HEK293T (cell line): ENCODE results near the gene CBFA2T3.

Source experiments
- CTCF ChIA-PET: fragments of 350-600 bp; formaldehyde crosslinking; extraction: SDS; loops from one replicate; lab custom pipeline; 2021; ENCODE audit warnings: antibody characterized with exemption, inconsistent platforms; lab: Yijun Ruan, JAX
- POLR2A ChIA-PET: fragments of 350-600 bp; formaldehyde crosslinking; extraction: SDS; loops from one replicate; lab custom pipeline; 2020; ENCODE audit warnings: antibody characterized with exemption, inconsistent platforms; lab: Yijun Ruan, JAX
- DNase-seq: peaks from one replicate; pipeline ENCODE4 v3.0.0; 2012; ENCODE audit warnings: mixed read lengths; ENCODE audit errors: extremely low spot score
- ARNT ChIP-seq: fragments of 450-650 bp; IDR thresholded peaks from 2 replicates; pipeline ENCODE4 v1.6.1; 2017; ENCODE audit warnings: mild to moderate bottlenecking
- BHLHE40 ChIP-seq: fragments of 450-650 bp; IDR thresholded peaks from 2 replicates; pipeline ENCODE4 v1.6.1; 2016; ENCODE audit warnings: mild to moderate bottlenecking, moderate library complexity, borderline replicate concordance
- CTBP1 ChIP-seq: fragments of 450-650 bp; IDR thresholded peaks from 2 replicates; pipeline ENCODE4 v1.6.1; 2016; ENCODE audit warnings: borderline replicate concordance
- ELF4 ChIP-seq: fragments of 450-650 bp; IDR thresholded peaks from 2 replicates; pipeline ENCODE4 v1.6.1; 2017; ENCODE audit warnings: antibody characterized with exemption
- FOXA1 ChIP-seq: fragments of 450-650 bp; IDR thresholded peaks from 2 replicates; pipeline ENCODE4 v1.6.1; 2016; ENCODE audit warnings: mild to moderate bottlenecking
- FOXK2 ChIP-seq: fragments of 450-650 bp; IDR thresholded peaks from 2 replicates; pipeline ENCODE4 v1.6.1; 2016; ENCODE audit warnings: mild to moderate bottlenecking
- FOXM1 ChIP-seq: fragments of 450-650 bp; IDR thresholded peaks from 2 replicates; pipeline ENCODE4 v1.6.1; 2017; ENCODE audit warnings: mild to moderate bottlenecking, borderline replicate concordance
- HDGF ChIP-seq: fragments of 450-650 bp; IDR thresholded peaks from 2 replicates; pipeline ENCODE4 v1.6.1; 2017; ENCODE audit warnings: antibody characterized with exemption, borderline replicate concordance
- L3MBTL2 ChIP-seq: fragments of 450-650 bp; conservative IDR thresholded peaks from 2 replicates; pipeline ENCODE4 v1.6.1; 2016; ENCODE audit warnings: mild to moderate bottlenecking
- LEF1 ChIP-seq: fragments of 450-650 bp; IDR thresholded peaks from 2 replicates; pipeline ENCODE4 v1.6.1; 2017; ENCODE audit warnings: mild to moderate bottlenecking, borderline replicate concordance
- NFRKB ChIP-seq: fragments of 450-650 bp; IDR thresholded peaks from 2 replicates; pipeline ENCODE4 v1.6.1; 2016; ENCODE audit warnings: mild to moderate bottlenecking, moderate library complexity
- PKNOX1 ChIP-seq: fragments of 450-650 bp; IDR thresholded peaks from 2 replicates; pipeline ENCODE4 v1.6.1; 2016
- SP1 ChIP-seq: fragments of 450-650 bp; IDR thresholded peaks from 2 replicates; pipeline ENCODE4 v1.6.1; 2017
- SUZ12 ChIP-seq: fragments of 450-650 bp; IDR thresholded peaks from 2 replicates; pipeline ENCODE4 v1.6.1; 2016; ENCODE audit warnings: mild to moderate bottlenecking
- TARDBP ChIP-seq: fragments of 450-650 bp; IDR thresholded peaks from 2 replicates; pipeline ENCODE4 v1.6.1; 2016
- ZNF384 ChIP-seq: fragments of 450-650 bp; IDR thresholded peaks from 2 replicates; pipeline ENCODE4 v1.6.1; 2016

The CBFA2T3 gene

DNA sequence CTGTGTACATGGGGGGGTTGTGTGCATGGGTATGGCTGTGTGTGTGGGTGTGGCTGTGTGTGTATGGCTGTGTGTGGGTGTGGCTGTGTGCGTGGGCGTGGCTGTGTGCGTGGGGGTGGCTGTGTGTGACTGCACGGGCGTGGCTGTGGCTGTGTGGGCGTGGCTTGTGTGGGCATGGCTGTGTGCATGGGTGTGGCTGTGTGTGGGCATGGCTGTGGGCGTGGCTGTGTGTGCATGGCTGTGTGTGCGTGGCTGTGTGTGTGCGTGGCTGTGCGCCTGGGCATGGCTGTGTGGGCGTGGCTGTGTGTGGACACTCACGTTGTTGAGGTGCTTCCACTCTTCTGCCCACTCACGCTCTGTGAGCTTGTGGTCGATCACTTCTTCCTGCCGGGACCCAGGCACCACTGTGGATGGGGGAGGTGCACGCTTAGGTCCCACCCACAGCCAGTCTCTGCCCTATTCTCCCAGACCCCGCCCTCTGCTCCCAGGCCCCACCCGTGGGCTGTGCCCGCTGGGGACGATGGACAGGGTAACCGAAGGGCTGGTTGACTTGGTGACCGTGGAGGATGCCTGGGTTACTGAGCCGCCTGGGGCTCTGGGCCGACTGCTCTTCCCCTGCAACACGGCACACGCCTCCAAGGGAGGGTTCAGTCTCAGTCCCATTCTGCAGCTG lies 94.5 kb downstream of the CBFA2T3 start:
- POLR2A ChIA-PET: no interaction called here
- no peak for TF ChIP-seq LEF1
- CTCF ChIA-PET: no interaction called here
- no peak for DNase-seq

- ChIA-PET POLR2A (interaction anchor here (0.8 kb wide), 1 partner anchor 9 kb away, joined by 3 read pairs; no protein-coding TSS in a partner anchor), CTCF (no interaction called here)
- TF ChIP-seq TARDBP (no peak), ARNT (no peak), CTBP1 (no peak), ELF4 (no peak), ZNF384 (no peak), SP1 (no peak), NFRKB (no peak)
- DNase-seq: no peak
These were observed 95.2 kb downstream of the CBFA2T3 start for GRCh38 chr16:88881675-88882357.

GRCh38 chr16:88881007-88881615 lies 95.9 kb downstream of the CBFA2T3 start:
- CTCF ChIA-PET: no interaction called here
- TF ChIP-seq FOXK2 (no peak), ARNT (no peak), SUZ12 (no peak), LEF1 (no peak), ZNF384 (no peak), FOXM1 (no peak), CTBP1 (no peak), ELF4 (no peak), HDGF (no peak), SP1 (no peak), NFRKB (no peak), L3MBTL2 (no peak), PKNOX1 (no peak), TARDBP (no peak), FOXA1 (no peak), BHLHE40 (no peak)
- POLR2A ChIA-PET: interaction anchor here (0.8 kb wide), 1 partner anchor 10 kb away, joined by 3 read pairs; no protein-coding TSS in a partner anchor
- no peak for DNase-seq

DNA sequence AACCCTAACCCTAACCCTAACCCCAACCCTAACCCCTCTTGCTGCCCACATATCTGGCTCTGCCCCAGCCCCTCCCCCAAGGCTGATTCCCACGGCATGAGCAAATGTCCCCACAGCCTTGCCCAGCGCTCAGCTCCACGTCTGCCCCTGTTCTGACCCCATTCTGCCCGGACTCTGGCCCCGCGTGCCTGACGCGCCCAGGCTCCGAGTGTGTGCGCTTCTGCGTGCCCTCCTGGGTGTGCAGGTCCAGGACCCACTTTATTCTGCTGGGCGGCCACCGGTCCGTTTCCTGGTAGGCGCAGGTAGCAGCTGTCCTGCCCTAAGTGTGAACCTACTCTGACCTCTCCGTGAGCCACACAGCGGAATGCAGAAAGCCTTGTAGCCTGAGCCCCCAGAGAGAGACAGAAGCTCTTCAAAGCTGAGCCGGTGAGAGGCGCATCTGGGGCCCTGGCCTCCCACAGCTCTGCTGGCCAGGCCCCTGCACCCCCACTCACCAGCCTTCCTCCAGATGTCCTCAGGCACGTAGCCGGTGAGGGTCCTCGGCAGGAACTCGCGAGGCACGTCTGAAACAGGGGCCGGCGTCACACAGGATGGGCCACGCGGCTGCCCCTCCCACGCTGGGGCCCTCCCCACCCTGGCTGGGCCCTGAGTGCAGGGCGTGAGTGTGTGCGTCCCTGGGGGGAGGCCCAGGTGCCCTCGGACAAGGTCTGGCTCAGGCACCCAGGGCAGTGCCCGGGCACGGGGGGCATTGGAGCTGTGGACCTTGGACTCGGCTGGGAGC lies 96.6 kb downstream of the CBFA2T3 start:
- TF ChIP-seq PKNOX1 (no peak), TARDBP (no peak), ZNF384 (no peak), ELF4 (no peak), FOXM1 (no peak), SUZ12 (no peak), L3MBTL2 (no peak), SP1 (no peak), FOXK2 (no peak), FOXA1 (no peak), ARNT (no peak), CTBP1 (no peak), LEF1 (no peak)
- ChIA-PET CTCF (no interaction called here), POLR2A (interaction anchor here (0.8 kb wide), 1 partner anchor 10 kb away, joined by 3 read pairs; no protein-coding TSS in a partner anchor)
- no peak for DNase-seq

- DNase-seq: no peak
- ChIA-PET CTCF (no interaction called here), POLR2A (no interaction called here)
- no peak for TF ChIP-seq NFRKB
- TF ChIP-seq LEF1: no peak
- TF ChIP-seq SP1: no peak
- no peak for TF ChIP-seq ZNF384
- TF ChIP-seq ARNT: no peak
- no peak for TF ChIP-seq TARDBP
- no peak for TF ChIP-seq FOXA1
- no peak for TF ChIP-seq ELF4
- TF ChIP-seq PKNOX1: no peak
- TF ChIP-seq FOXM1: no peak
- TF ChIP-seq CTBP1: no peak
- TF ChIP-seq FOXK2: no peak
- no peak for TF ChIP-seq HDGF
- no peak for TF ChIP-seq BHLHE40
- TF ChIP-seq L3MBTL2: no peak
- TF ChIP-seq SUZ12: no peak
These were observed 97.3 kb downstream of the CBFA2T3 start for GRCh38 chr16:88879788-88880055.
